Activated B cell treated with CpG ODN at 0.5 μM for 24 hours (primary cell): ENCODE measurements around the gene ALDH1L2. TPM values are rescaled to one million over a fixed set of nuclear protein-coding genes. Genes with fewer than 3 reads are reported as not detected.

Experiments used
- ATAC-seq: fragments of 200-7000 bp; cut with Tn5 transposase; one replicate; pipeline ENCODE4 v1.10.0; 2021; ENCODE audit warnings: low read depth, mild to moderate bottlenecking, moderate library complexity
- CTCF ChIA-PET: fragments of 350-600 bp; sonication (Branson Sonifier 250); formaldehyde crosslinking; loops from one replicate; lab custom pipeline; 2021; ENCODE audit warnings: antibody characterized with exemption; lab: Charles Lee
- POLR2A ChIA-PET: fragments of 350-600 bp; sonication (Branson Sonifier 250); formaldehyde crosslinking; loops from one replicate; lab custom pipeline; 2021; ENCODE audit warnings: antibody characterized with exemption; lab: Charles Lee
- DNase-seq: peaks from one replicate; pipeline ENCODE4 v3.0.0; 2022
- H3K27ac Mint-ChIP-seq: one replicate; pipeline ENCODE4 v1.8.0; 2020; ENCODE audit warnings: mixed read lengths
- H3K27me3 Mint-ChIP-seq: one replicate; pipeline ENCODE4 v1.8.0; 2021; ENCODE audit warnings: mixed read lengths
- H3K36me3 Mint-ChIP-seq: one replicate; pipeline ENCODE4 v1.8.0; 2021; ENCODE audit warnings: low read depth, mixed read lengths
- H3K4me1 Mint-ChIP-seq: one replicate; pipeline ENCODE4 v1.8.0; 2021; ENCODE audit warnings: mixed read lengths
- H3K4me3 Mint-ChIP-seq: one replicate; pipeline ENCODE4 v1.8.0; 2020; ENCODE audit warnings: mild to moderate bottlenecking, mixed read lengths
- H3K9me3 Mint-ChIP-seq: one replicate; pipeline ENCODE4 v1.8.0; 2020; ENCODE audit warnings: mixed read lengths
- intact Hi-C: fragments of 100-400 bp; cut with micrococcal nuclease; formaldehyde crosslinking; loops from one replicate; pipeline ENCODE4 v1.15.1; 2024
- total RNA-seq: library from RNA; stranded (reverse); gene quantifications from 2 replicates; pipeline ENCODE4 v1.2.3, GENCODE V29; 2022
- TF ChIP-seq, protein P1 (sequence below): fragments of 200-600 bp; IDR thresholded peaks from one replicate; pipeline ENCODE4 v1.8.0; 2022; ENCODE audit warnings: antibody characterized with exemption, mild to moderate bottlenecking

Gene ALDH1L2
- total RNA-seq, 1 donor from 2014 or later = 6.5 TPM

DNA sequence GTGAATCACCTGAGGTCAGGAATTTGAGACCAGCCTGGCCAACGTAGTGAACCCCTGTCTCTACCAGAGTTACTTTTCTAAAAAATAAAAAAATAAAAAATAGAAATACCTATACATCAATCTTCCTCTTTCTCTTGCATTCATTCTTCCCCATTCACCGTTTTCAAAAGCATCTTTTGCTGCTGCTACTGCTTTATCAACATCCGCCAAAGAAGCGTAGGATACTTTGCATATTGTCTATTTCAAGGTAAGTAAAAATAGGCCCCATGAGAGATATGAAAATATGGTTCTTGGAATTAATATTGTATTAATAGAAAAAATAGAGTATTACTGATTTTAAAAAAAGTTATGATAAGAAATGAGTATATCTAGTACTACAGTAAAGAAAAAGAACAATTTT is 32.3 kb downstream of the ALDH1L2 start:
- ATAC-seq (no peak), DNase-seq (no peak)
- Mint-ChIP-seq H3K36me3 (peaks cover 6% of the 10 kb centered on the region), H3K9me3 (peaks cover 8% of the 10 kb centered on the region), H3K27me3 (no peaks in the 10 kb centered on the region), H3K27ac (no peak overlapping the region), H3K4me1 (peaks cover 17% of the 10 kb centered on the region), H3K4me3 (no peak overlapping the region)
- POLR2A ChIA-PET = interaction anchor here (0.6 to 2.8 kb wide), 2 partner anchors 630 to 670 kb away, joined by 4 to 10 read pairs; no protein-coding TSS in a partner anchor
- CTCF ChIA-PET = interaction anchor here (1.1 to 6.8 kb wide), 6 partner anchors 21 to 850 kb away, joined by 3 to 85 read pairs (median 3); partner anchors contain the start of gene TXNRD1
- TF ChIP-seq, protein P1, sequence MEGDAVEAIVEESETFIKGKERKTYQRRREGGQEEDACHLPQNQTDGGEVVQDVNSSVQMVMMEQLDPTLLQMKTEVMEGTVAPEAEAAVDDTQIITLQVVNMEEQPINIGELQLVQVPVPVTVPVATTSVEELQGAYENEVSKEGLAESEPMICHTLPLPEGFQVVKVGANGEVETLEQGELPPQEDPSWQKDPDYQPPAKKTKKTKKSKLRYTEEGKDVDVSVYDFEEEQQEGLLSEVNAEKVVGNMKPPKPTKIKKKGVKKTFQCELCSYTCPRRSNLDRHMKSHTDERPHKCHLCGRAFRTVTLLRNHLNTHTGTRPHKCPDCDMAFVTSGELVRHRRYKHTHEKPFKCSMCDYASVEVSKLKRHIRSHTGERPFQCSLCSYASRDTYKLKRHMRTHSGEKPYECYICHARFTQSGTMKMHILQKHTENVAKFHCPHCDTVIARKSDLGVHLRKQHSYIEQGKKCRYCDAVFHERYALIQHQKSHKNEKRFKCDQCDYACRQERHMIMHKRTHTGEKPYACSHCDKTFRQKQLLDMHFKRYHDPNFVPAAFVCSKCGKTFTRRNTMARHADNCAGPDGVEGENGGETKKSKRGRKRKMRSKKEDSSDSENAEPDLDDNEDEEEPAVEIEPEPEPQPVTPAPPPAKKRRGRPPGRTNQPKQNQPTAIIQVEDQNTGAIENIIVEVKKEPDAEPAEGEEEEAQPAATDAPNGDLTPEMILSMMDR = no peak
- intact Hi-C loops = loop anchor here (2.0 to 5.0 kb wide), 5 partner anchors 65 to 330 kb away; partner anchors contain the start of gene NOPCHAP1

DNA sequence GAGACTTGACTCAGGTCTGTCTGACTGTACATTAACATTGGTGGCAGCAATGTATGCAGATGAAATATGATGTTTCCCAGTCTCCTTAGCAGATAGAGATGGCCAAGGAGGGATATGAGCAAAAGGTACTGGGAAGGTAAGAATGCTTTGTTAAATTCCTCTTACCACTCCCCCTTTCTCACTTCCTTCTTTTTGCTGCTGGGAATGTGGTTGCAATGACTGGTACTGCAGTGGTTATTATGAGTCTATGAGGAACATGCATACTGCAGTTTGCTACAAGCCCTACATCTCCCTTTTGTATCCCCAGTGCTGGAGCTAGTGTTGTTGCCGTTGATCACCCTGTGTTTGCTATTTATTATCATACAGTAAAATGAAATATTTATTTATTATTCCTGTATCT is 35.9 kb downstream of the ALDH1L2 start:
- Mint-ChIP-seq H3K27me3 (no peaks in the 10 kb centered on the region), H3K4me1 (peaks cover 17% of the 10 kb centered on the region), H3K9me3 (no peaks in the 10 kb centered on the region), H3K36me3 (no peaks in the 10 kb centered on the region), H3K27ac (no peak overlapping the region), H3K4me3 (no peak overlapping the region)
- ATAC-seq (no peak), DNase-seq (no peak)
- TF ChIP-seq, protein P1 = no peak
- CTCF ChIA-PET = interaction anchor here (1.5 kb wide), 1 partner anchor 666 kb away, joined by 6 read pairs; no protein-coding TSS in a partner anchor
- intact Hi-C loops = no loop called here
- POLR2A ChIA-PET = no interaction called here

DNA sequence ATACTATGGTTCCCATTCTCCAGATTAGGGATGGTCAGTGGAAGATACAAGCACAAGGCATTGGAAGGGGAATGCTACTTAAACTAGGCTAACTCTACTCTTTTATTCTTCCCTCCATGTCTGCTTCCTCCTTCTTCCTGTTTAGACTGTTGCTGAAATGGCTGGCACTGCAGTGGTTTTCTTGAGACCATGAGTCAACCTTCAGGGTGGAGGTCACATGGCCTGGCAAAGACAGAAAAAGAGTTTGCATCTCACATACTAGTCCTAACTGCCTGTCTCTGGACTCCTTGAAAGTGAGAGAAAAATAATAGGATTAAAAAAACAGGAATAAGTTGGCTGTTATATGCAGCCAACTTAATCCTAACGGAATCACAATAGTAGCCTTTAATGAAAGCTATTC is 37.0 kb downstream of the ALDH1L2 start:
- H3K9me3 Mint-ChIP-seq = no peaks in the 10 kb centered on the region
- peaks cover 8% of the 10 kb centered on the region for H3K4me1 Mint-ChIP-seq
- ChIA-PET CTCF (interaction anchor here (0.9 kb wide), 1 partner anchor 665 kb away, joined by 3 read pairs; no protein-coding TSS in a partner anchor), POLR2A (no interaction called here)
- H3K27me3 Mint-ChIP-seq = no peaks in the 10 kb centered on the region
- ATAC-seq (no peak), DNase-seq (no peak)
- H3K4me3 Mint-ChIP-seq = no peak overlapping the region
- TF ChIP-seq, protein P1 = no peak
- no peak overlapping the region for H3K27ac Mint-ChIP-seq
- H3K36me3 Mint-ChIP-seq = no peaks in the 10 kb centered on the region
- intact Hi-C loops = no loop called here

DNA sequence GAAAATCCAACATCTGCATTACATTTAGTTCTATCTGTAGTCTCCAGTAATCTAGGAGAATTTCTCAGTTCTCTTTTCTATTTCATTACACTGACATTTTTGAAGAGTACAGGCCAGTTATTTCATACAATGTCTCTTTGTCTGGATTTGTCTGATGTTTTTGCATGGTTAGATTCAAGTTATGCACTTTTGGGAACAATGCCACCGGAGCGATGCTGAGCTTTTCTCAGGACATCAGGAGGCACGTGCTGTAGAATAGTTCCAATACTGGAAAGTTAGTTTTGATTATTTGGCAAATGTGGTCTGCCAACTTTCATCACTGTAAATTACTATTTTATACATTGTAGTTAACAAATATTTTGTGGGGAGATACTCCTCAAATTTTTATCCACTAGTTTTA is 43.1 kb downstream of the ALDH1L2 start:
- Mint-ChIP-seq H3K36me3 (no peaks in the 10 kb centered on the region), H3K27ac (no peak overlapping the region), H3K9me3 (no peaks in the 10 kb centered on the region), H3K27me3 (no peaks in the 10 kb centered on the region), H3K4me3 (no peak overlapping the region), H3K4me1 (peaks cover 4% of the 10 kb centered on the region)
- no peak for DNase-seq
- intact Hi-C loops = no loop called here
- POLR2A ChIA-PET = no interaction called here
- TF ChIP-seq, protein P1 = no peak
- CTCF ChIA-PET = no interaction called here
- no peak for ATAC-seq

DNA sequence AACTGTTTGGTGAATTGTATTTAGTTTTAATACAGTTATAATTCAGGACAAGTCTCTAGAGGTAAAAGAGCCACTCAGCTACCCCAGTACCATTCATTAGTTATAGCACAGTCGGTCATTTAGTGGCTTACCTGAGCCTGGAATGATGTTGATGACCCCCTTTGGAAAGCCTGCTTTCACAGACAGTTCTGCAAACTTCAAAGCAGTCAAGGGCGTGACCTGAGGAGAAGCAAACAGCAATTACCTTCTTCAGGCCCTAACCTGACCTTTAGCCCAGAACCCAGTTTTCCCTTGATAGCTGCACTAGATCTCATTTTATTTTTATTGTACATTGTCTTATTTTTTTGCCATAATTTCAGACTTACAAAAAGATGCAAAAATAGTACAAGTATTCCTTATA is 43.8 kb downstream of the ALDH1L2 start:
- ChIA-PET CTCF (no interaction called here), POLR2A (no interaction called here)
- intact Hi-C loops = no loop called here
- Mint-ChIP-seq H3K27ac (no peak overlapping the region), H3K4me3 (no peak overlapping the region), H3K4me1 (peaks cover 4% of the 10 kb centered on the region), H3K27me3 (no peaks in the 10 kb centered on the region), H3K9me3 (no peaks in the 10 kb centered on the region), H3K36me3 (no peaks in the 10 kb centered on the region)
- ATAC-seq (no peak), DNase-seq (no peak)
- TF ChIP-seq, protein P1 = no peak
